HG02759 (cell line): ENCODE measurements around the gene PPHLN1.

Source experiments
- ATAC-seq: cut with Tn5 transposase; IDR thresholded peaks from one replicate; pipeline ENCODE4 v1.9.1; 2021; ENCODE audit warnings: mild to moderate bottlenecking, moderate library complexity; ENCODE audit not compliant: unreplicated experiment

Gene PPHLN1

DNA sequence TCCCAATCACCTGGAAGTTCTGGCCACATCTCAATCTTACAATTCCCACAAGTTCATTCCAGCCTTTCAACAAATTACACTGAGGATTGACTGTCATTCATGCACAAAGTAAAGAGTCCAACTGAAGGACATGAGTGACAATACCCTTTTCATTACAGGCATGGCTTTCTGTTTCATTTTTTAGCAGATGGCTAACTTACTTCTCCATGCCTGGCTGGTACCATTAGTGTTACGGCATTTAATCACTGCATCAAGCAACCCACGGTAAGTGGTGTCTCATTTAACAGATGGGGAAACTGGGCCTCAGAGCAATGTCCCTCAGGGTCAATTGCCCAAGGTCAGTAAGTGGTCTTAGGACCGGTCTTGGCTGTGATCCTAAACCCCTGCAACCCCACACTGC, 149.1 kb downstream of the PPHLN1 start:
- ATAC-seq: no peak

DNA sequence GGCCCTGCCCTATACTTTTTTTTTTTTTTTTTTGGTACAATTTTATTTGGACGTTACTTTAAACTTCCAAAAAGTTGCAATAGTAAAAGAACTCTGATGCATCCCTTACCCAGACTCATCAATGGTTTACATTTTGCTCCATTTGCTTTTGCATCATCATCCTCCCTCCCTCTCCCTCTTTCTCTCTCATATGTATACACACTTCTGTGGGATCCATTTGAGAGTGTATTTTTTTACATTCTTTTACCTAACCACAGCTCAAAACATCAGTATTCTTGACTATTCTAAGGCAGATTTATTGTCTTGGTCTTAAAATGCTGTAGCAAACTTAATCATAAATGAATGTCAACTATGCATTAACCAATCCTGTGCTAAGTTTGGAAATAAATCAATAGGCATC, 152.0 kb downstream of the PPHLN1 start:
- ATAC-seq: no peak

DNA sequence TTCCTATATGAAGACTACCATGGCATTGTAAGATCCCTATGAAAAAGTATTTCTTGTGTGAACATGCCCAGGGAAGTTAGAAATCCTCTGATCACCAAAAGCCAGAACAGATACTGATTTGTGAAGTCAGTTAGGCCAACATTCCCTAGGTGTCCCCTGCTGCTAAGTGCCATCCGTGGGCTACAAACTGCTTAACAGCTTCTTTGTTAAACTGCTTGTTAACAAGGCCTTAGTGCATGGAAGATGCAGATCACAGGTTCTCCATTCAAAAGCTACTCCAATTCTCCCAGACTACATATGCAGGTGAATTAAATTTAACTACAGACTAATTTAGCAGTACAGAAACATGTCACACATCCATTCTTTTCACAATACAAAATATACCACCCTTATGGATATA, 155.4 kb downstream of the PPHLN1 start:
- no peak for ATAC-seq

DNA sequence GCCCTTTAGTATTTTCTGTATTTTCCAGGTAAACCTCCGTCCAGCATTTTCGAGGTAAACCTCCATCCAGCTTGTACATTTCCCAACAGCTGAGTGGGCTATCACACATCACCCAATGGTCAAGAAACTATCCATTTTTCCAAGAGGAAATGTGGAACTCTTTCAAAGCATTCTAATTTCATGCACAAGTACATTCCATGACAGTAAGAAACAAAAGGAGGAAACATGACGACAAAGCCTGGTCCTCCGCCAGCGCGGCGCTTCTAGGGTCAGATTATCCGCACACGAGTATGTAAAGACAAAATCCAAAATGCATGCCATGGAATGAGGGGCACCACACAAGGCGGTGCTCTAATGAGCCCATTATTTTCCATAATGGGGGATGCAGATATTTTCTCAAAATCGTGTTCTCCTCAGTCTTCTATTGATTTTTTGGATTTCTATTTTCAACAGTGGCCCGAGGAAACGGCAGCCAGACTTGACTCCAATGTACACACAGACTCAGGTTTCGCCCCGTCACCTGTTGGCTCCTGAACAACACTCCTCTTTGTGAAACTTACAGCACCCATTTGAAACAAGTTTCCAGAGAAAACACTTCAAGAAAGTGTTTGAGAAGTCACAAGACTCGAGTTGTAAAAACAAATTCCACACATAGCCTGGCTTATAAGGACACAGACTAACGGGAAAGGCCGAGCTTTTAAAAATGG, 156.2 kb downstream of the PPHLN1 start:
- no peak for ATAC-seq

DNA sequence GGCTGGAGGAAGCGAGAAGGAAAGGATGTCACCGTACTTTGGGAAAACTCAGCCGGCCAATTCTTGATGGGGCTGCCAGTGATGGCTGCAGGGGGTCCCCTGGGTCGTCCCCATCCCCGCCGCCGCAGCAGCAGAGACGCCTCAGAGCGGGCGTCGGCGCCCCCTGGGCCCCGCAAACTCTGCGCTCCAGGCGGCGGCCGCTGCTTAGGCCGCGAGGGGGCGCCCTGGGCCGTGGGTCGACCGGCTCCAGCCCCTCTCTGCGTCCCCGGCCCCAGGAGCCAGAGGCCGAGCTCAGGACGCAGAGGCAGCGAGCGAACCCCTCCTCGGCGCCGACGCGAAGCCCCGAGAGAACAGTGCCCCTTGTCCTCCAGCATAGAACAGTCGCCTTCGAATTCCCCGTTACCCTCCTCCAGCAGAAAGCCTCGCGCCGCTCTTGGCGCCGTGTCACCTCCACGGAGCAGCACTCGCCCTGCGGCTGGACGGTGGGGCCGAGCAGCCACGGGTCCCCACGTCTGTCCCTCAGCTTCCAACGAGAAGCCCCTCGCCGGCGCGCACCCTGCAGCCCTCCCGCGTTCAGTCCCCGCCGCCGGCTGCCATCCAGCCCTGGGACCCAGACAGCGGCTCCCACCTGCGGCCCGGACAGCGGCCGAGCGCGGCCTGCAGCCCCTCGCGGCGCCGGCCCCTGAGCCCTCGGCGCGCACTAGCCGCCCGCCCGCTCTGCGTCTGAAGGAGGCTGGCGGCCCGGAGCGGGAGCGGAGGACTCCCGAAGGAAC, 157.0 kb downstream of the PPHLN1 start:
- ATAC-seq: peak; percentile 84

DNA sequence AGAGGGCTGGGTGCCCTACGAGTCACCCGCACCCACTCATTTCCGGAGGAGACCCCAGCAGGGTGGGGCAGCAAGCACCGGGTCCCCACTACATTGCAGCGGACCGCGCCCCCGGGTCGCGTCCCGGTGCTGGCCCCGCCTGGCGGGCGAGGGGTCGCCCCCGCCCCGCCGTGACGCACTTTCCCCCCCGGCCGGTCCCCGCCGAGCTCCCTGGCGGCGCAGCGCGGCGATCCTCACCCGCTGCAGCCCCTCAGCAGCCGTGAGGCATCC, 157.5 kb downstream of the PPHLN1 start:
- peak; percentile 35 for ATAC-seq

DNA sequence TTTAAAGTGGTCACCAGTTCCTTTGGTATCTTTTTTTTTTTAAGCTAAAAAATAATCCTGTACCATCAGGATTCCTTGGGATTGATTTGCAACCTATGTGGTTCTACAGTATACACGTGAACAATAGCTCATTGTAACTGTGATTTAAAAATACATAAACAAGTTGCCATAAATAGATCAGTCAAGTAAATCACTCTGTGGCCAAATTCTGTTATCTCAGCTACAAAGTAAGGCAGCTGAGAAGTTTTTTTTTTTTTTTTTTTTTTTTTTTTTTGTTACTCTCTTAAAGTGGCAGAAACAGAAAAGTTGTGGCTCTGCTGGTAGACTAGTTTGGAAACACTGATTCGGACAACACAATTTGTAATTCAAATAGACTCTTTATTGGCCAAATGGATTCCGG, 159.0 kb downstream of the PPHLN1 start:
- ATAC-seq: no peak

DNA sequence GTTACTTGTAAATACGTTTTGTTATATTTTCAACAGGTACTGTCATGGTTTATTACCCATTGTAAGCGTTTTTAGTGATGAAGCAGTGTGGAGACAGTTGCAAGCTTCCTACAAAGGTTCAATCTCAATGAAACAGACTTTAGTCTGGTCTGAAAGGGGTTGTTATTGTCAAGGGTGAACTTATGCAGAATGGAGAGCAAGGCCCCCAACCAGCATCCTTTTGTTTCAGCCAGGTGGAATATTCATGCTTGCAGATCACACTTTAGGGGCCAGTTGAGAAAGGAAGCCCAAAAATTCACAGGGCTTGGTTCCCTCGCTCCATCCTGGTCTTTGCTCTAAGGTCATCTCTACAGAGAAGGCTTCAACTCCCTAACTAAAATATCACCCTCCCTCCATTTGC, 159.9 kb downstream of the PPHLN1 start:
- no peak for ATAC-seq

DNA sequence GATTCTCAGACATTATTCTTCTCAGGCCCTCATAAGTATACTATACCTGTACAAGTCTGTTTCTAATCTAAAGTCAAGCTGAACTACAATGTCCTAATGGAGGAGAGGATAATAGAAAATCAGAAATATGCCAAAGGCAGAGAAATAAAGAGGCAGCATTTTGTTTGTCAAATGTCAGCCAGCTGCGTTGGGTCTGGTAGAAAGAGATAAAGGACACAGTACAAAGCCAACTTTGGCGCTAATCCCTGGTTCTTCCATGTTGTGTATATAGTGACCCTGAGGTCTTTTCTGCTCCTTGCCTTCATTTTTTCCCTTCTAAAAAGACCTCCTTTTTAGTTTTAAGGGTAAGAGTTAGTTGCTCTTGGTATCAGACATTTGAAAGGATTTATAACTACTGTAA, 160.4 kb downstream of the PPHLN1 start:
- no peak for ATAC-seq

DNA sequence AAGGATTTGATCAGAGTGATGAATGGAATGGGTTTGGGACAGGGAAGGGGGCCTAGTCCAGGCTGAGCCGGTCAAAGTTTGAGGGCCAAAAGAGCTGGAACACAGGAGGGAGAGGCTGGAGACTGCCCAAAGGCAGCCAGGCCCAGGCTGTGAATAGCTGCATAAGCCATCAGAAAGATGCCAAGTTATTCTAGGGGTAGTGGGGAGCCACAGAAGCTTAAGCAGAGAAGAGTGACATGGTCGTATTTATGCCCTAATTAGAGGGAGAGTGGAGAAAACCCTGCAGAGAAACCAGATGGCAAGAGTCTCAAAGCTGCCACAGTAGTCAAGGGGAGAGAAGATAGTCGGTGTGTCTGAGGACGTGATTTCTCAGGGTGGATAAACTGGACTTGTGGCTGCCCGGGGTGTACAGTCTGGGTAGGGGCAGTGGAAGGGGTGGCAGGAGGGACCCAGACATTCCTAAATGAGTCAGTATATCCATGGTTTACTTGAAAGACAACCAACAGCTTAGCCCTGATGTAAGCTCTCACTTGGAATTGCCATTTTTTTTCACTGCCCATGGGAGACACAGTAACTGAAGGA, 164.4 kb downstream of the PPHLN1 start:
- ATAC-seq: no peak
